GM18861 (cell line): ENCODE results near the gene TUBA3D.
"Not testable (repeated sequence)": the region's sequence is repeated elsewhere in the genome, so short reads cannot be mapped to it uniquely, and the experiment has no call there.

Experiments
- ATAC-seq: cut with Tn5 transposase; IDR thresholded peaks from one replicate; pipeline ENCODE4 v1.9.1; 2021; ENCODE audit not compliant: unreplicated experiment

TUBA3D gene

GRCh38 chr2:131475831-131476230 lies at the start of gene TUBA3D:
TSS of gene TUBA3D (plus strand) at chr2:131476119. CDS start at chr2:131476200, 81 bp downstream.
- ATAC-seq, result no peak

GRCh38 chr2:131426727-131427126 lies 49.2 kb upstream of the TUBA3D start:
- ATAC-seq, result no peak

- ATAC-seq, result no peak
Observed at GRCh38 chr2:131431336-131431735, 44.6 kb upstream of the TUBA3D start.

- not testable (repeated sequence) for ATAC-seq
Observed at GRCh38 chr2:131440742-131441468, 35.0 kb upstream of the TUBA3D start.

GRCh38 chr2:131444736-131445514 lies 31.0 kb upstream of the TUBA3D start:
- ATAC-seq, result not testable (repeated sequence)

- not testable (repeated sequence) for ATAC-seq
Observed at GRCh38 chr2:131445515-131445797, 30.5 kb upstream of the TUBA3D start.

- no peak for ATAC-seq
Observed at GRCh38 chr2:131445896-131446295, 30.0 kb upstream of the TUBA3D start.

GRCh38 chr2:131447981-131448380 lies 27.9 kb upstream of the TUBA3D start:
- not testable (repeated sequence) for ATAC-seq

GRCh38 chr2:131451265-131451949 lies 24.5 kb upstream of the TUBA3D start:
- ATAC-seq, result peak; percentile 79

- not testable (repeated sequence) for ATAC-seq
Observed at GRCh38 chr2:131454914-131455313, 21.0 kb upstream of the TUBA3D start.

- ATAC-seq, result not testable (repeated sequence)
Observed at GRCh38 chr2:131467722-131468121, 8.2 kb upstream of the TUBA3D start.

GRCh38 chr2:131470944-131471343 lies 5.0 kb upstream of the TUBA3D start:
- ATAC-seq, result not testable (repeated sequence)

GRCh38 chr2:131471624-131472023 lies 4.3 kb upstream of the TUBA3D start:
- ATAC-seq, result not testable (repeated sequence)

GRCh38 chr2:131473266-131473665 lies 2.7 kb upstream of the TUBA3D start:
- not testable (repeated sequence) for ATAC-seq

- ATAC-seq, result not testable (repeated sequence)
Observed at GRCh38 chr2:131476363-131476762, 444 bp downstream of the TUBA3D start.

- ATAC-seq, result not testable (repeated sequence)
Observed at GRCh38 chr2:131477227-131477626, 1.3 kb downstream of the TUBA3D start.

- not testable (repeated sequence) for ATAC-seq
Observed at GRCh38 chr2:131478074-131478849, 2.3 kb downstream of the TUBA3D start.

- ATAC-seq, result not testable (repeated sequence)
Observed at GRCh38 chr2:131478850-131479461, 3.0 kb downstream of the TUBA3D start.

- ATAC-seq, result not testable (repeated sequence)
Observed at GRCh38 chr2:131480351-131480750, 4.4 kb downstream of the TUBA3D start.

GRCh38 chr2:131482506-131483155 lies 6.7 kb downstream of the TUBA3D start:
- not testable (repeated sequence) for ATAC-seq
